G401 (cell line): ENCODE results near the gene MYBPC1. TPM values are rescaled to one million over a fixed set of nuclear protein-coding genes. Genes with fewer than 3 reads are reported as not detected.
"Not testable (repeated sequence)": the region's sequence is repeated elsewhere in the genome, so short reads cannot be mapped to it uniquely, and the experiment has no call there.

ENCODE experiments used
- DNase-seq: peaks from one replicate; pipeline ENCODE4 v3.0.0-alpha.2; 2015; ENCODE audit warnings: low spot score
- in situ Hi-C: cut with HindIII; loops from 2 replicates; pipeline ENCODE4 v1.10.0; 2016; ENCODE audit warnings: low sequenced_read_pairs, mixed read lengths
- total RNA-seq: library from RNA; depleted of rRNA; stranded (reverse); fragments of >200 nt; shearing (Covaris generic); gene quantifications from 2 replicates; pipeline ENCODE4 v1.2.3, GENCODE V29; 2014

MYBPC1 gene
- total RNA-seq, 1 experiment from 2014 or later = not detected

- in situ Hi-C loops = no loop called here
Observed at GRCh38 chr12:101680240-101680639, 85.5 kb downstream of the MYBPC1 start.

GRCh38 chr12:101680647-101681046 is 85.9 kb downstream of the MYBPC1 start:
- DNase-seq = no peak
- in situ Hi-C loops = no loop called here

More at GRCh38 chr12:101680240-101680639, 85.5 kb downstream of the MYBPC1 start:
- DNase-seq = no peak

GRCh38 chr12:101681627-101682026 is 86.9 kb downstream of the MYBPC1 start:
- DNase-seq, in situ Hi-C loops: not testable (repeated sequence)

GRCh38 chr12:101685092-101685491 is 90.3 kb downstream of the MYBPC1 start:
- DNase-seq = no peak
- in situ Hi-C loops = no loop called here

- DNase-seq = no peak
- in situ Hi-C loops = no loop called here
Observed at GRCh38 chr12:101686176-101686575, 91.4 kb downstream of the MYBPC1 start.

GRCh38 chr12:101690544-101691098 is 95.8 kb downstream of the MYBPC1 start:
- DNase-seq = no peak
- in situ Hi-C loops = no loop called here

- in situ Hi-C loops = no loop called here
- no peak for DNase-seq
Observed at GRCh38 chr12:101691503-101692096, 96.8 kb downstream of the MYBPC1 start.

- in situ Hi-C loops = no loop called here
- no peak for DNase-seq
Observed at GRCh38 chr12:101694297-101694848, 99.6 kb downstream of the MYBPC1 start.

GRCh38 chr12:101694986-101695385 is 100.2 kb downstream of the MYBPC1 start:
- in situ Hi-C loops = no loop called here
- DNase-seq = no peak

GRCh38 chr12:101695706-101696105 is 100.9 kb downstream of the MYBPC1 start:
- in situ Hi-C loops = no loop called here
- no peak for DNase-seq

- in situ Hi-C loops = no loop called here
- DNase-seq = peak; percentile 77
Observed at GRCh38 chr12:101696251-101697196, 101.8 kb downstream of the MYBPC1 start.

GRCh38 chr12:101697197-101697929 is 102.6 kb downstream of the MYBPC1 start, which contains the start of gene CHPT1:
CHPT1 (plus strand) TSS chr12:101697640; CDS start chr12:101697862, 222 bp downstream.
- DNase-seq = peak; percentile 69
- in situ Hi-C loops = no loop called here

GRCh38 chr12:101697930-101698799 is 103.4 kb downstream of the MYBPC1 start:
- in situ Hi-C loops = no loop called here
- peak; percentile 41 for DNase-seq

GRCh38 chr12:101698800-101699347 is 104.1 kb downstream of the MYBPC1 start:
- in situ Hi-C loops = no loop called here
- peak; percentile 70 for DNase-seq

- DNase-seq = peak; percentile 58
- in situ Hi-C loops = no loop called here
Observed at GRCh38 chr12:101700299-101700820, 105.6 kb downstream of the MYBPC1 start.

GRCh38 chr12:101703487-101703886 is 108.7 kb downstream of the MYBPC1 start:
- in situ Hi-C loops = no loop called here
- DNase-seq = no peak

GRCh38 chr12:101706403-101706802 is 111.6 kb downstream of the MYBPC1 start:
- in situ Hi-C loops = no loop called here
- DNase-seq = no peak
